ENCODE measurements around the gene DOK5.

DNA sequence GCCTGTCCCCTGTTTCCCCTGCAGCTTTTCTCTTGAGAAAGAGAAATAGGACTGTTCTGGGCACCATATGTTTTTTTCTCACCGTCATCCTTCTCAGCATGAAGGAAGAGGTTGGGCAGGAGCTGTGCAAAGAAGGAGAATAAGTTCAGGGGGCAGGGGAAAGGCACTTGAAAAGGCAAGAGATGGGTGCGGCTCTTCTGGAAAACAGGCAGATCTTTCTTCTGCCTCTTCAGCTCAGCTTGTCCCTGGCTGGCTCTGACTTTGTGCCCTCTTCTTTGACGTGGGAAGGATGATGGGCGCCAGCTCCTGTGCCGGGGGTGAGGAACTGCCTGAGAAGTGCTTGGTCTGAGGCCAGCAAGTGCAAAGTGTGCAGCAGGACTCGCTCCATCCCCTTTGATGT, 206.5 kb downstream of the DOK5 start:
- no peak for TF ChIP-seq CEBPB (IDR thresholded peaks at IDR 0.05; ENCODE audit: low read depth, low read length)
- TF ChIP-seq, protein P1, sequence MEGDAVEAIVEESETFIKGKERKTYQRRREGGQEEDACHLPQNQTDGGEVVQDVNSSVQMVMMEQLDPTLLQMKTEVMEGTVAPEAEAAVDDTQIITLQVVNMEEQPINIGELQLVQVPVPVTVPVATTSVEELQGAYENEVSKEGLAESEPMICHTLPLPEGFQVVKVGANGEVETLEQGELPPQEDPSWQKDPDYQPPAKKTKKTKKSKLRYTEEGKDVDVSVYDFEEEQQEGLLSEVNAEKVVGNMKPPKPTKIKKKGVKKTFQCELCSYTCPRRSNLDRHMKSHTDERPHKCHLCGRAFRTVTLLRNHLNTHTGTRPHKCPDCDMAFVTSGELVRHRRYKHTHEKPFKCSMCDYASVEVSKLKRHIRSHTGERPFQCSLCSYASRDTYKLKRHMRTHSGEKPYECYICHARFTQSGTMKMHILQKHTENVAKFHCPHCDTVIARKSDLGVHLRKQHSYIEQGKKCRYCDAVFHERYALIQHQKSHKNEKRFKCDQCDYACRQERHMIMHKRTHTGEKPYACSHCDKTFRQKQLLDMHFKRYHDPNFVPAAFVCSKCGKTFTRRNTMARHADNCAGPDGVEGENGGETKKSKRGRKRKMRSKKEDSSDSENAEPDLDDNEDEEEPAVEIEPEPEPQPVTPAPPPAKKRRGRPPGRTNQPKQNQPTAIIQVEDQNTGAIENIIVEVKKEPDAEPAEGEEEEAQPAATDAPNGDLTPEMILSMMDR (conservative IDR thresholded peaks at IDR 0.05; ENCODE audit: low read depth, low read length): no peak
- TF ChIP-seq BHLHE40 (IDR thresholded peaks at IDR 0.05; ENCODE audit: low read depth, low read length): no peak
- no peak for TF ChIP-seq RCOR1 (IDR thresholded peaks at IDR 0.05; ENCODE audit: insufficient replicate concordance, low read length)
- TF ChIP-seq MXI1 (IDR thresholded peaks at IDR 0.05; ENCODE audit: borderline replicate concordance, low read depth, low read length): no peak
- no peak for TF ChIP-seq POLR2A (IDR thresholded peaks at IDR 0.05; ENCODE audit: low read depth, low read length)
